ENCODE measurements around the gene CORIN.

The CORIN gene

GRCh38 chr4:47579235-47579634 is 258.6 kb downstream of the CORIN start:
- Histone ChIP-seq H4K20me1 (ENCODE audit: insufficient read depth, low read length) (no peaks in the 10 kb centered on the region), H3K79me2 (ENCODE audit: insufficient read depth, low read length) (no peaks in the 10 kb centered on the region), H3K4me3 (ENCODE audit: low read depth in 1 of 2, low read length in 2 of 2) (no peak overlapping the region), H3K36me3 (ENCODE audit: insufficient read depth, low read length) (peaks cover 80% of the 10 kb centered on the region), H3K4me2 (ENCODE audit: insufficient read depth, low read length) (no peak overlapping the region), H2AFZ (ENCODE audit: low read depth, low read length) (no peak overlapping the region), H3K9me3 (ENCODE audit: insufficient read depth, low read length, severe bottlenecking) (no peaks in the 10 kb centered on the region), H3K9ac (ENCODE audit: low read depth, low read length) (no peak overlapping the region), H3K27ac (ENCODE audit: low read length) (no peak overlapping the region), H3K27me3 (ENCODE audit: insufficient read depth, low read length, poor library complexity) (no peaks in the 10 kb centered on the region), H3K4me1 (ENCODE audit: insufficient read depth, low read length) (no peaks in the 10 kb centered on the region)
- ATAC-seq (ENCODE audit: insufficient read depth, low read depth) = no peak
- TF ChIP-seq EZH2 (IDR thresholded peaks at IDR 0.05; ENCODE audit: borderline replicate concordance, low read depth, low read length, severe bottlenecking) (no peak), CTCF (IDR thresholded peaks at IDR 0.05; ENCODE audit: borderline replicate concordance, extremely low read depth, low read length, poor library complexity, severe bottlenecking) (no peak)
- no peak for DNase-seq

- Histone ChIP-seq H2AFZ (ENCODE audit: low read depth, low read length) (no peak overlapping the region), H3K9ac (ENCODE audit: low read depth, low read length) (no peak overlapping the region), H3K27ac (ENCODE audit: low read length) (no peak overlapping the region), H3K9me3 (ENCODE audit: insufficient read depth, low read length, severe bottlenecking) (no peaks in the 10 kb centered on the region), H3K4me1 (ENCODE audit: insufficient read depth, low read length) (no peaks in the 10 kb centered on the region), H4K20me1 (ENCODE audit: insufficient read depth, low read length) (no peaks in the 10 kb centered on the region), H3K4me2 (ENCODE audit: insufficient read depth, low read length) (no peak overlapping the region), H3K36me3 (ENCODE audit: insufficient read depth, low read length) (peaks cover 76% of the 10 kb centered on the region), H3K4me3 (ENCODE audit: low read depth in 1 of 2, low read length in 2 of 2) (no peak overlapping the region), H3K27me3 (ENCODE audit: insufficient read depth, low read length, poor library complexity) (no peaks in the 10 kb centered on the region), H3K79me2 (ENCODE audit: insufficient read depth, low read length) (no peaks in the 10 kb centered on the region)
- ATAC-seq (ENCODE audit: insufficient read depth, low read depth) (no peak), DNase-seq (no peak)
- TF ChIP-seq CTCF (IDR thresholded peaks at IDR 0.05; ENCODE audit: borderline replicate concordance, extremely low read depth, low read length, poor library complexity, severe bottlenecking) (no peak), EZH2 (IDR thresholded peaks at IDR 0.05; ENCODE audit: borderline replicate concordance, low read depth, low read length, severe bottlenecking) (no peak)
Measured at GRCh38 chr4:47577779-47578553, 259.9 kb downstream of the CORIN start.

DNA sequence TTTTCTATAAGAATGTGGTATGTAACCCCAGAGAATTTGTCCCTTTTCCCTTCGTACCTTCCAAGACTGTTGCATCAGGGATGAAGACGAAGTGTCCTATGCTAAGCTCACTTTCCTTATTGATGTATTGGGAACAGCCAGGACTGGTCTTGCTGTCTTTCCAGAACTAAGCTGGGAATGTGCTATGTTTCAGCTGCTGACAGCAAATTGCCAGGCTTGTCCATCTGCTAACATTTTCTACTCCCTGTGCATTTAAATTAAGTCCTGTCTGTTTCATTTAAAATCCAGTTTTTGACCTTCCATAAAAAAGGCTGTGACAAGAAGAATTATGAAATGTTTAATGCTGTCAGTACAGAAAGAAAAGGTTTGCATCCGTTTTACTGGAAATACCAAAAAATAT is 264.9 kb downstream of the CORIN start:
- TF ChIP-seq CTCF (IDR thresholded peaks at IDR 0.05; ENCODE audit: borderline replicate concordance, extremely low read depth, low read length, poor library complexity, severe bottlenecking) = no peak
- no peak for TF ChIP-seq EZH2 (IDR thresholded peaks at IDR 0.05; ENCODE audit: borderline replicate concordance, low read depth, low read length, severe bottlenecking)
- no peak overlapping the region for H3K4me2 ChIP-seq (ENCODE audit: insufficient read depth, low read length)
- H2AFZ ChIP-seq (ENCODE audit: low read depth, low read length) = no peak overlapping the region
- H3K9me3 ChIP-seq (ENCODE audit: insufficient read depth, low read length, severe bottlenecking) = no peaks in the 10 kb centered on the region
- H3K79me2 ChIP-seq (ENCODE audit: insufficient read depth, low read length) = no peaks in the 10 kb centered on the region
- no peaks in the 10 kb centered on the region for H3K27me3 ChIP-seq (ENCODE audit: insufficient read depth, low read length, poor library complexity)
- no peaks in the 10 kb centered on the region for H3K4me1 ChIP-seq (ENCODE audit: insufficient read depth, low read length)
- no peak overlapping the region for H3K9ac ChIP-seq (ENCODE audit: low read depth, low read length)
- no peak overlapping the region for H3K4me3 ChIP-seq (ENCODE audit: low read depth in 1 of 2, low read length in 2 of 2)
- ATAC-seq (ENCODE audit: insufficient read depth, low read depth) (no peak), DNase-seq (no peak)
- no peak overlapping the region for H3K27ac ChIP-seq (ENCODE audit: low read length)
- H3K36me3 ChIP-seq (ENCODE audit: insufficient read depth, low read length) = peaks cover 70% of the 10 kb centered on the region
- no peaks in the 10 kb centered on the region for H4K20me1 ChIP-seq (ENCODE audit: insufficient read depth, low read length)

All from DND-41 (cell line).